ENCODE measurements around the gene ADAMTS17.

Gene ADAMTS17

DNA sequence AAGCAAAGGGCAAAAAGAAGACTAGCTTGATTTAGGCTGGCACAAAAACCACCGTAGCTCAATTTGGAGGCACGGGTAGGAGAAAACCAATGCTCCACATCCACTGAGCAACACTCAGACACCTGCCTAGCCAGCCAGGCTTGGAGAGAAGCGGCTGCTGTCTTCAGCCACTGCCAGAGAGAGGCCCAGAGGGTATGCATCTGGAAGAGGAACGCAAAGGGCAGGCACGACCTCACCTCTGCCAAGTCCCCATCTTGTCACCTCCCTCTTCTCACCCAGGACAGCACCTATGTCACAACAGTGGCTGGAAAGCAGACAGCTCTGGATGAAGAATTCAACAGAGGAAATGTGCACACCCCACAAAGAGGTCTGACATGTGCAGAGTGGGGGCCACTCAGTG, 93.5 kb downstream of the ADAMTS17 start:
- no peak for DNase-seq (ENCODE audit: low read depth)

DNA sequence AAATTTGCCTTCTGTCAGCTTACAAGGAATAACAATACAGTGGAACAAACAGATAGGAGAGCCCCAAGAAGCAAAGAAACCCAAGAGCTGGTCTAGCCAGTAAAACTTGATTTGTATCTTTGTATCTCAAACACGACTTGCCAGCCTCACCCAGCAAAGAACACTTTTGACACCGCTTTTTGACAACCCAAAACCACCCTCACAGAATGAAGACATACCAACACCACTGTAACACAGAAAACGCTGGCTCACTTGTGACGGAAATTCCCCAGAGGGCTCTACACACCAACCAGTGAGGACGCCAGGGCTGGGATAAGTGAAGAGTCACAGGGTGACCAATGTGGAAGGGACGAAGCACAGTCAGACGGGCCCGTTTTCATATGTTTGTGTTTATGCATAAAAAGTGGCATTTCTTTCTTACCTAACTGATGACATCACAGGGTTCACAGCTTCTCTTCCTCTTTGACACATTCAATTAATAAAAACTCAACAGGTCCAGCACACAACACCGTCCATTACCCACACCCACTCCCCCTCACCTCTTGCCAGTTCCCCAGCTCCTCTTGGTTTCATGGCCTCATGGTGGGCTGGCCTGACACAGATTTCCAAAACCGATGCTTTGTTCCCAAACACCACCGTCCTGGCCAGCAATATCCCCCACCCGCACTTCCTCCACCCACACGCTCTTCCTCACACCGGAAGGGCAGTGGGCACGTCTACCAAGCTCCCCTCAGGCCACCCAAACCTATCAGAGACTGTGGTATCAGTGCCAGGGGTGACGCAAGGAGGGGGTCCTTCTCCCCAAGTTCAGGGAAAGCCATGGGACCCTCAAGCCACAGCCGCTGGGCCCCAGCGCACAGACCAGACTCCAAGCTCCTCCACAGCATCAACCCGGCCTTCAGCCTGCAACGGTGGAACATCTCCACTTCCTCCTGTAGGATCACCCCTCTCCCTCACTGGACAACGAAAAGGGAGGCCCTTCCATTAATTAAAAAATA, 94.2 kb downstream of the ADAMTS17 start:
- no peak for DNase-seq (ENCODE audit: low read depth)

DNA sequence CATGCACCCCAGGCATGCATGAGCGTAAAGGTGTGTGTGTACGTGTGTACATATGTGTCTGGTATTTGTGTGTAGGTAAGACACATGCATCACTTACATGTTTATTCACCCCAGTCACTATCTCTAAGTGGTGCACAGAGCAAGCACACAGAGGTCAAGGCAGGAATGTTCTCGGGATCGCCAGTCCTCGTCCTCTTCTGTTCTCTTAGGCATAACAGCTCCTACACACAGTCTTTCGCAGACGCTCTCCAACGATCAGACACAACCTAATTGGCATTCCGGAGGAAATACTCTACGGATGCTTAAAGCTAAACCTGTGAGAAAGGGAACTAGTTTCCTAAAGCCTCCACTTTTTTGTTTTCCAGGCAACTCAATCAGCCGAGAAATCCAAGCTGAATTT, 95.9 kb downstream of the ADAMTS17 start:
- DNase-seq (ENCODE audit: low read depth), result no peak

DNA sequence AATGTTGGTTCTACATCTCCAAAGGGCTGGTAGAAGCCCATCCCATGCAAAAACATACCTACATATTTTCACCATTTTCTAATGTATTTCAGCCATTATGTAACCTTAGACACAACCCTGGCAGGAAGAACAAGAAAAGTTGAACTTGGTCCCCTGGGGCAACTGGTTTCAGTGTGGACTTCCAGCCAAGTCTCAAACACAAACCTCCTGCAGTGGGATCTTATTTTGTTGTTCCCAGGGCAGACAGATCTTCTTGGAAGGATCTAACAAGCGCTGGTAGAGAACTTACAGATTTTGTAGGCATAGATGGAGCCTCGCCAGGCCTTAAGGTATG, 96.3 kb downstream of the ADAMTS17 start:
- DNase-seq (ENCODE audit: low read depth), result no peak

DNA sequence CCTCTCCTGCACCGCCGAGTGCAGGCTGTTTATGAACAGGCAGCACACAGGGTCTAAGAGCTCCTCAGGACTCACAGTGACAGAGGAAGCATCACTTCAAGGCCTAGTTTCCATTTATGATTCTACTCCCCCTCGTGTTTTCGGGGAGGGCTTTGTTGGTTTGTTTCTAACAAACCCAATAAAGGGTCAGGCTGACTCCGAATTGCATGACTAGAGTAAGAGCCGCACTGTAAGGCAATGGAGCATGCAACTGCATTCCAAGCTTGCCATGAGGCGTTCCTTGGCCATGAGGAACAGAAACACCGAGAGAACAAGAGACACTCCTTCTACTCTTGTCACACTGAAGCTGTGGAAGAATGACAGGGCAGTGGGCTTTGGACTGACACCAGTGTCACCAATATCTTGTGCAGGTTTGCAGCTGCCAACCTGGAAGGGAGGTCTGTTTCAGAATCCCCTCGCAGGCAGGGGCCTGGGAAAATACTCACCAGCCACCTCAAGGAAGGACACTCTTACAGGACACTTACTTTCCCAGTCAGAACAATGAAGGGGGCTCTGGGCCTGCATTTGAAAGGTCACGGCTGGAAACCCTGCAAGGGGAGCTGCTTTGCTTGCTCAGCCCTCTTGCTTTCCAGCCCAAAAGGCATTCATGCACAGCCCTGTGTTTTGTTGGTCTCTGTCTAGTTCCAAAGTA, 96.8 kb downstream of the ADAMTS17 start:
- DNase-seq (ENCODE audit: low read depth), result no peak

DNA sequence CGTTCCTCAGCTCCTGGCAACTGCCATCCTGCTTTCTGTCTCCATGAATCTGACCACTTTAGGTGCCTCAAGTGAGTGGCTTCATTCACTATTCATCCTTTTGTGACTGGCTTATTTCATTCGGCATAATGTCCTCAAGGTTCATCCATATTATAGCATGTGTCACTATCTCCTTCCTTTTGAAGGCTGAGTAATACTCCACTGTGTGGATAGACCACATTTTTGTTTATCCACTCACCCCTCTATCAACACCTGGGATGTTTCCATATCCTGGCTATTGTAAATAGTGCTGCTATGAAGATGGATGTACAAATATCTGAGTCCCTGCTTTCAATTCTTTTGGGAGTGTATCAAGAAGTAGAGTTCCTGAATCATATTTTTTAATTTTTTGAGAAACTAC, 98.8 kb downstream of the ADAMTS17 start:
- DNase-seq (ENCODE audit: low read depth), result no peak

DNA sequence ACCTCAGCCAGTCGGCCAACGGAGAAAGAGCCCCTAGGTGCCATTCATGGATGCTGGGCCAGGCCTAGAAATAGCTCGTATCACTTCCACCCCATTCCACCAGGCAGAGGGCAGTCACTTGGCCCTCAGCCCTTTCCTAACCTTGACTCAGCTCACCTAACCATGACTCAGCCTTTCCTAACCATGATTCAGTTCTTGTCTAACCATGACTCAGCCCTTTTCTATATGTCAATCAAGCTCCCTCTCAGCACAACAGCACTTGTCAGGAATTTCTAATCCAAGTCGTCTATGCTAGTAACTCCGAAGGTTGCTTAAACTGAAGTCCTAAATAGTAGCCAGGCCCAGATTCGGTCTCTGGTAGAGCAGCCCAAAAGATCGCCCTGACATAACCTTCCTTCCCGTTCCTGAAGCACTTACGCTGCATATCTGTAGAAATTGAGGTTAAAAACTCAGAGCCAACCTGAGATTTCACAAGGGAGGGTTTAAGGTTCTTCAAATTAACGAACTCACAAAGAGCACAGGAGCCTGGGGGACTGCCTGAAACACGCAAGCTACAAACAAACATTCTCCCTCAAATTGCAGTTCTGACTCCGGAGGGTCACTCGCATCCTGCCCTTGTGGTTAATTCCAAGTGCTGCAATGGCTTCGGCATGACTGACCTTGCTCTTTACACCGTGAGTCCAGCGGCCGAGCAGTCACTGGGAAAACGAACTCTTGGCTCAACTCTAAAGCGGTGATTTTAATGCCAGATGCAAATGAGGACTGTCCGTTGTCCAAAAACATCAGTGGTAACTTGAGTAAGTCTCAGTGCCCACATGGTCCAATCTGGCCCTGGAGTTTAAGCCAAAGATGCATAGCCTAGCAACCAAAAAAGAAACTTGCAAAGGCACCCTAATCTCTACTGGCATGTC, 99.9 kb downstream of the ADAMTS17 start:
- DNase-seq (ENCODE audit: low read depth), result no peak

DNA sequence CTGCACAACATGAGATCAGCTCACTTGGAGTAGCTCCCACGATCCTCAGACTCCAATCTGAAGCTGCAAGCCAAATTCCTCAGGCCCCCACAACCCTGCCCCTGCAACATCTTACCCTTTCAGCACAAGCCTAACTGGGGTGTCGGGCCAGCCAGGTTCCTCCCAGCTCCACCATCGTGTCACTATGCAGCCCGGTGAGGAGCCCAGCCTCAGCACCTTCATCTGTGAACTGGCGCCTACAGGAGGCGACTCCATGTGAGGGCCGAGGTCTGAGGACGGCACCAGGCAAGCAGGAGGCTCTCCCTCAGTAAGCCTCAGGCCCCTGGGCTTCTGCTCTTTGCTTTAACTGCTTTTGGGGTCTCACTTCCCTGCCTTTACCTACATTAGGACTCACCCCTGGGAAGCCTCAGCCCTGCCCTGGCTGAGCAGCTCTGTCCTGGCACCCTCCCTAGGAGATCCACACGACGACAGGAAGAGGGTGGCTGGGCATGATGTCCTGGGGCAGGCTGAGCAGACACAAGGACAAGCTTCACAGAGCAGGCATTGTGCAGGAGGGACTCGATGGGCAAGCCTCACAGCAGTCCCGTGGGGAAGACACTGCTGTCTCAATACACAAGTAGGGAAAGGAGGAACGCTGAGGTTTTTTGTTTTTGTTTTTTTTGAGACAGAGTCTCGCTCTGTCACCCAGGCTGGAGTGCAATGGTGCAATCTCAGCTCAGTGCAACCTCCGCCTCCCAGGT, 104.6 kb downstream of the ADAMTS17 start:
- no peak for DNase-seq (ENCODE audit: low read depth)

DNA sequence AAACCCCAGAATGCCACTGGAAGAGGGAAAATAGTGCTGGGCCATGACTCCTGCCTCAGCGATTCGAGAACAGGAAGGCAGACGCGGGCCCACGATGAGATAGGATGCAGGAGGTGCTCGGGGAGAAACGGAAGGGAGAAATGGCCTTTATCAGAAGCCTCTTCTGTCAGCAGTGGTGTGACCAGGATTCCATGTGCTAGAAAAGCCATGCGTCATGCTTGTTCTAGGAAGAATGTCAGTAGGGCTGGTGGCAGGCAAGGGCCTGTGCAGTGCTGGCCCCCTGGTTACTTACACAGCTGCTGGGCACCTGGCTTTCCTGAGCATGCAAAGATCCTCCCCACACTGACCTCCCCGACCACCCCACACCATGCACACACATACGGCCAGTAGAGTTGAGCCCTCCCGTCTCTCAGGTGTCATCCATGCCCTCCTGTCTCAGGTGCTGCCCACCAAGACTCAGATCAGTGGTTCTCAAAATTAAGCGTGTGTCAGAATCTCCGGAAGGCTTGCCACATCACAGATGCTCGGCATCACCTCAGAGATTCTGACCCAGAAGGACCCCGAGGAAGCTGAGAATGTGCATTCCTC, 106.7 kb downstream of the ADAMTS17 start:
- DNase-seq (ENCODE audit: low read depth), result no peak

DNA sequence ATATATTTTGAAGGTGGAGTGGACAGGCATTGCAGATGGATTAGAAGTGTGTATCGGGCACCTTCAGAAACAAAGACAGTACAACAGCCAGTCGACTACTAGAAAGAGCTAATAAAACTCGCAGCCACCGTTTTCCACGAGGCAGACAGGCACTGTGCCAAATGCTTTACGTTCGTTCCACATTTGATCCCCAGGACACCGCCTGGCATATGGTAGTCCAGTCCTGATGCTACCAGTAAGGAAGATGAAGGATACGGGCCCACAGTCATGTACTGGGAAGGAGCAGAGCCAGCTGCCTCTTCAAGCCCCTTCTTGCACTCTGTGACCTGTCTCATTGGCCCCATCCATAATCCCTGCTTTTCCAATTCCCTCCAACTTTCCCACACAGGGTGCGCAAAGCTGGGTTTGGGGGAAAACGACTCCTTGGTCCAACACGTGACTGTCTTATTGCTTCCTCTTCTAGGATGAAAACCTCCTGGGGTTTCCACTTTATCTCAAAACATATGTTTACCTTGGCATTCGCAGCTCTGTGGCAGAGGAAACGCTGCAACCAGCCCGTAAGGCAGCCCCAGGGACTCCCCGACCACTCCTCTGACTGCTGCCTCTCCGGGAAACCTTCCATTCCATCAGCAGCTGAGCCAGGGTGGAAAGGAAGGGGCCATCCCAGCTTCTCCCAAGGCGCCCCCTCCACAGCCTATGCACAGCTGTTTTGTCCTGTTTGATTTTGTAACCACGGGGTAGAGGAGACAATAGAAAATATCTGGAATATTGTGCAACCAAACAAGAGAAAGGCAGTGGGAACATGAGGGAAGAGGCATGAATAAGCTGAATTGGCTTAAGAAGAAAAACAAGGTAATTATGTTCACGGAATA, 107.4 kb downstream of the ADAMTS17 start:
- no peak for DNase-seq (ENCODE audit: low read depth)

DNA sequence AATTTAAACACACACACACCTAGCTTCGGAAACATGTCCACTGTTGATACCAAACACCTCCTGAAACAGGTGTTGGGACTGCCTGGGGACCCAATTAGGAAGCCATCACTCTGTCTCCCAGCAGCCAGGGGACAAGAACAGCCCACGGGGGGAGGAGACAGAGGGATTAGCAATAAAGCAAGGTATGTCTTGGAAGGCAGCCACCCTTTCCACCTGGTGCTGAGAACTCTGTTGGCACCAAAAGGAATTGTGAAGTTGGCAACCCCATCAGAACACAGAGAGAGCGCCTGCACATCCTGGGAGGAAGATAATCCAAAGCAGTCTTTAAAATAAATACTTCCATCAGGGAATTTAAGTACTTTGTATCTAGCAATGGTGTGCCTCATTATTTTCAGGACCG, 111.0 kb downstream of the ADAMTS17 start:
- no peak for DNase-seq (ENCODE audit: low read depth)

DNA sequence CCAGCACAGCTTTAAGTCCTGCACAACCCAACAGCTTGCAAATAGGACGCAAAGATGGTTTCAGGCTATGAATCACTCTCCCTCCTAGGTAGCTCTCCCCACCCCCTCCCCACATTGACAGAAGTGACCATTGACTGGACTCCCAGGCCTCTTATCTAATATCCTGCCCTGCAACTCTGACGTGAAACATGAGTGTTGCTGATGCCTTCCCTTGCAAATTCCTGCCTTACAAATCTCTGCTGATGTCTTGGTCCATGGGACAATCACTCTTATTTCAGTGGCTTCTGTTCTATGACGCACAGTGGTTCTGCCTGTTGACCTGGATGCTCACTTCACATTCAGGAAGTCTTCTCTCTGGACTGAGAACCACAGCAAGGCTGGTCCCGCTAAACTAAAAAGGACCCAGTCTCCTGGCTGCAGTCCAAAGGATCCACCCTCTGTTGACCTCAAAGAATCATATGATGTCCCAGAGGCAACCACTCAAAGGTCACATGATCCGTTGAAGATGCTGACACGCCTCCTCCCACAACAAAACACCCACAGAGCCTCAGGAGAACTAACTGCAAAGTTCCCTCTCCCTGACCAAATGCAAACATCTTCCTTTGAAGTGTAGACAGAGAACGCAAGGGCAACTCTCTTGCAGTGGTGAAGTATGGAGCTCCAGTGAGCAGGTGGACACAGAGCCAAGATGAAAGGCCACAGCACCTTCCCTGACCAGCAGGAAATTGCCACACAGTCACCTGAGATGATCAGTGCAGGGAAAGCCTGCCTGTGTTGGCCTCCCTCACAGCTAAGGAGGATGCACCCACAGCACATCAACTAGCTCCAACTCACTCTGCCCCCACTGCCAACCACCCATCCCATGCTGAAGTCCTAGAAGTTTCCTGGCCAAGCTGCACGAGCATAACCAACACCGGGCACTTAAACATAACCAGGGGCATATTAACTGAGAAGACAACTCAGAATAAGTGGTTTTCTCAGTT, 112.3 kb downstream of the ADAMTS17 start:
- DNase-seq (ENCODE audit: low read depth), result no peak

DNA sequence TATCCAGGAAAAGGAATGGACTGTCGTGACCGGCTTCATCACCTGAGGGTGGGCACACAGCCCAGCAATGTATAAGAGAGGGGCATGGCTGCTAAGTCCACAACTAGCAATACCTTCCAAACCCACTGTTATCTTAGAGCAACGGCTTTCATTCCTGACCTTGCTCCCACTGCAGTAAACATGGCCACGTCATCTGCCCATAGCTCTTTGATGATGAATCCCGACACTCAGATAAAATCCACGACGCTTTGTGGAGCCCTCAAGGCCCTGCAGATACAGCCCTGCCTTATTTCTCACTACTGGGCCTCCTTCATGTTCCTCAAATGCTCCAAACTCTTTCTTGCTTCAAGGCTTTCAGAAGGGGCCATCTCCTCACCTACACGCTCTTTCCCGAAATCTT, 114.0 kb downstream of the ADAMTS17 start:
- no peak for DNase-seq (ENCODE audit: low read depth)

DNA sequence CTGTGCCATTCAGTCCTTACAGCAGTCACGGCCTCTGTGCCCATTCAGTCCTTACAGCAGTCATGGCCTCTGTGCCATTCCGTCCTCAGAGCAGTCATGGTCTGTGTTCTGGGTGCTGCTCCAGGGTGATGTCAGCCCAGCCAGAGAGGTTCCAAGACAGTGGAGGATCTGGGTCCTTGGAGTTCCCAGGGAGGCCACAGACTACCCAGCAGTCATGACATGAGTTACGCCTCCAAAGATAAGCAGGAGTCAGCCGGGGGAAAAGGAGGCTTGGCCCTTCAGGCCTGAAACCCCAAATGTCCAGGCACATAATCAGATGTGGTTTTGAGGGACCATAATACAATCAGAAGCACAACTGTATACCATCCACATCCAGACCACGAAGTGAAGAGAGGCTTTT, 115.7 kb downstream of the ADAMTS17 start:
- DNase-seq (ENCODE audit: low read depth), result no peak

DNA sequence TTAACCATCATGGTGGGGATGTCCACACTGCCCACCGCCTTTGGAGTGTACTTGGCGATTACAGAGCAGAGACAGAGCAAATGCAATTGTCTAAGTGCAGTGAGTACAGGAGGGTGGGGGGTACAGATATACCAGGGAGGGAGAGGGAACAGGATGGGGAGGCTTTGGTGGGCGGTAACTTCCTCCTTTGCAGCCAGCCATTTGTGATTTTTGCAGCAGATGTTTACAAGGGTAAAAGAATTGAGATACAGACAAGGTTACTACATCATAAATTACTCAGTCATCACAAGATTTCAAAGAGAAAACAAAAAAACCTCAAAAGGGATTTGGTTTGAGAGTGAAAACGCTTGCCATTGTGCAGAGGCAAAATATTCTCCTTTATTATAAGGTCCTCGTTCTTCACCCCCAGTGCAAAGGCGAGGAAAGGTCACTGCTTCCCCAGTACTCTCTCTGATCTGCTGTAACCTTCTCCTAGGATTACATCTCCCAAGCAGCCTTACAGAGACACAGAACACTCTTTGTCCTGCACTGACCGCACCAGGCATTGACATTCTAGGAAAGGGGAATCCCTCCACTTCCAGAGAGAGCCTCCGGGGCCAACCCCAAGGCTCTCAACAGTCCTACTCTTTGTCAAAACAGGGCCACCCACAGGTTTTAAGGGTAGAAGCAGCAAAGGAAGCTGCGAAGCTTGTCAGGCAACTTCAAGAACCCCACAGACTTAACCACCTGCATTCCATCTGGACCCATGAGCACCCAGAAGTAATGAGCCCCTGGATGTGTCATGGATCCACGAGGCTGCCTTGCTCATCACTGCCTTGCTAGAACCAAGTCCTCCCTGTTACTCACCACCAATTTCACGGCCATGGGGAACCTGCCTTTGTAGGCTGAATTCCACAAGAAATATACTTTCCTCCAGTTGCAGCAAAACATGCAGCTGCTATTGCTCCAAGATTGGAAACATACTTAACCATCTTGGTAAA, 117.3 kb downstream of the ADAMTS17 start:
- DNase-seq (ENCODE audit: low read depth), result no peak

DNA sequence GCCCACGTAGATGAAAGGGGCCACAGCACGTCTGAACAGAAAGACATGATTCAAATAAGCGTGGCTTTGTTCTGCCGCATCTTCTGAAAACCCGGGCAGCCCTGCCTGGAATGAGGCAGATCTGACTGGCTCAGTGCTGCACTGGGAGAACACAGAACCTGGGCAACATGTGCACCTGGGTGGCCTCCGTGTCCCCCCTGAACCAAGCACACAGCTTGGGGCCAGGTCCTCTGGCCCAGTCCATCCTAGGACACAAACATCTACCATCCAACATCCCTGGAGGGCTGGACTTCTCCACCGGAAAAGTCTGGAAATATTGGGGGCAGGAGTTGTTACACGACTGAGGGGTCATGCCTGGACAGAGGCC, 119.4 kb downstream of the ADAMTS17 start:
- no peak for DNase-seq (ENCODE audit: low read depth)

DNA sequence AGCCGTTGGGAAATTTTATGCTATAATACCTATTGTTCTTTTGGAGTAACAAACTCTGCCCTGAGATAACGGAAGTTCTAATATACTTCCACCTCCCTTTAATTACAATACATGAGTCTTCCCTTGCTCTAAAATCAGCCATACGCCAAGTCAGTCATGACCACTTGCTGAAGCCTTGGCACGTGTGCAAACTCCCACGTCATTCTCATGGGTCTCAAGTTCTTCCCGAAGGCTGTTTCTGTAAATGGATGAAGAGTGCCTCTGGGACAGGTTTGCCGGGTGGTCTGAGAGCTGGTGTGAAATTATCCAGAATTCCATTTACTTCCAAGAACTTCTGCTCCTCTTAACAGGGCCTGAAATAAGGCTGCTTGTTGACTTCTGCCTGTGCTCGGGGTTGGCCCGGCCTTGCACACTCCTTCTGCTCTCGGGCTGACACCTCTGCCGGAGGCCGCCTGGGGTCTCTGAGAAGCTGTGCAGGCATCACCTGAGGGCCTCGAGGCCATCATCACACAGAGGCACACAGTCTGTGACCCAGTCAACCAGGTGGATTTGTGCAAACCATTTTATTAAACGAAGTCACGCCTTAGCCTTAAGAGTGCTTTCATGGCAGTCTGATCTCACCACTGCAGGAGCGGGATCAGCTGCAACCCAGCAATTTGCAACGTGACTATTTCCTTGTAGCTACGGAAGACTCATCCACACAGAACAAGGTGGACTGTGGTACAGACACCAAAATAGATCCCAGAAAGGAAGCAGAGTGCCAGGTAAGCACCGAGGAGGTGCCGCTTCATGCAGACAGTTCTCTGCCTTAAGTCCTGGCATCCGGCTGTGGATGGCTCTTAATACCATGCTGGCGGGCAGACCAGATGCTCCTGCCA, 120.1 kb downstream of the ADAMTS17 start:
- DNase-seq (ENCODE audit: low read depth), result no peak
